HL-60/S4 treated with phorbol 12-myristate 13-acetate at 8.2 ng/mL for 4 days and 3 days (cell line): ENCODE measurements around the gene CHRM1.

Experiments
- in situ Hi-C: fragments of 300-500 bp; cut with MboI; formaldehyde crosslinking; loops from 2 replicates; pipeline ENCODE4 v1.15.0; 2022; ENCODE audit warnings: low sequenced_read_pairs

The CHRM1 gene

DNA sequence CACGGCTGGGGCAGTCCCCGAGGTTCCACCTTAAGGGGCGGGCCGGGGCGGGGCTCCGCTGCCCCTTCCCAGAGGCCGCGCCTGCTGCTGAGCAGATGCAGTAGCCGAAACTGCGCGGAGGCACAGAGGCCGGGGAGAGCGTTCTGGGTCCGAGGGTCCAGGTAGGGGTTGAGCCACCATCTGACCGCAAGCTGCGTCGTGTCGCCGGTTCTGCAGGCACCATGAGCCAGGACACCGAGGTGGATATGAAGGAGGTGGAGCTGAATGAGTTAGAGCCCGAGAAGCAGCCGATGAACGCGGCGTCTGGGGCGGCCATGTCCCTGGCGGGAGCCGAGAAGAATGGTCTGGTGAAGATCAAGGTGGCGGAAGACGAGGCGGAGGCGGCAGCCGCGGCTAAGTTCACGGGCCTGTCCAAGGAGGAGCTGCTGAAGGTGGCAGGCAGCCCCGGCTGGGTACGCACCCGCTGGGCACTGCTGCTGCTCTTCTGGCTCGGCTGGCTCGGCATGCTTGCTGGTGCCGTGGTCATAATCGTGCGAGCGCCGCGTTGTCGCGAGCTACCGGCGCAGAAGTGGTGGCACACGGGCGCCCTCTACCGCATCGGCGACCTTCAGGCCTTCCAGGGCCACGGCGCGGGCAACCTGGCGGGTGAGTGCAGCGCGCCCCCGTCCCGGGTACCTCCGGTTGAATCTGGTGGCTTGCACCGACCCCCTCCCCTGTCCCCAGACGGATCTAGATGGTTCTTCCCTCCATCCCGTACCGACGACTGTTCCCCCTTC lies 40.2 kb downstream of the CHRM1 start, which contains the start of gene SLC3A2:
Gene SLC3A2, plus strand, starts transcription at position 94 of the 776 bp plus-strand sequence. Its CDS starts 128 bp downstream, at position 222.
- in situ Hi-C loops = no loop called here

- in situ Hi-C loops = no loop called here
Observed at GRCh38 chr11:62880231-62880802, 40.8 kb downstream of the CHRM1 start.

- in situ Hi-C loops = no loop called here
Observed at GRCh38 chr11:62879235-62879978, 41.8 kb downstream of the CHRM1 start.

- in situ Hi-C loops = no loop called here
Observed at GRCh38 chr11:62876712-62877111, 44.5 kb downstream of the CHRM1 start.

GRCh38 chr11:62875698-62876478 lies 45.3 kb downstream of the CHRM1 start:
- in situ Hi-C loops = no loop called here

DNA sequence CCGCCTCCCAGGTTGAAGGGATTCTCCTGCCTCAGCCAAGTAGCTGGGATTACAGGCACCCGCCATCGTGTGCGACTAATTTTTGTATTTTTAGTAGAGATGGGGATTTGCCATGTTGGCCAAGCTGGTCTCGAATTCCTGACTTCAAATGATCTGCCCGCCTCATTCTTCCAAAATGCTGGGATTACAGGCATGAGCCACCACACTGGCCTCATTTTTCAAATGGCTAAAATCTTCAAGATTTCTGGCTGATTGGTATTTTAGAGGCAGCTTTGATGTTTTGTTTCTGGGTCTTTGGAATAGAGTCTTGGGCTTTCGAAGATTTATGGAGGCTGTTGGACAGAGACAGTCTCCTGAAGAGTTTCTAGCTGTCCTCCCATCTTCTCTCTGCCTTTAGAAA lies 46.3 kb downstream of the CHRM1 start:
- in situ Hi-C loops = loop anchor here (25.0 kb wide), 1 partner anchor 488 kb away; no protein-coding TSS in a partner anchor

- in situ Hi-C loops = loop anchor here (25.0 kb wide), 1 partner anchor 478 kb away; no protein-coding TSS in a partner anchor
Observed at GRCh38 chr11:62865635-62866034, 55.5 kb downstream of the CHRM1 start.

GRCh38 chr11:62863687-62864335 lies 57.4 kb downstream of the CHRM1 start:
- in situ Hi-C loops = loop anchor here (25.0 kb wide), 1 partner anchor 477 kb away; no protein-coding TSS in a partner anchor

DNA sequence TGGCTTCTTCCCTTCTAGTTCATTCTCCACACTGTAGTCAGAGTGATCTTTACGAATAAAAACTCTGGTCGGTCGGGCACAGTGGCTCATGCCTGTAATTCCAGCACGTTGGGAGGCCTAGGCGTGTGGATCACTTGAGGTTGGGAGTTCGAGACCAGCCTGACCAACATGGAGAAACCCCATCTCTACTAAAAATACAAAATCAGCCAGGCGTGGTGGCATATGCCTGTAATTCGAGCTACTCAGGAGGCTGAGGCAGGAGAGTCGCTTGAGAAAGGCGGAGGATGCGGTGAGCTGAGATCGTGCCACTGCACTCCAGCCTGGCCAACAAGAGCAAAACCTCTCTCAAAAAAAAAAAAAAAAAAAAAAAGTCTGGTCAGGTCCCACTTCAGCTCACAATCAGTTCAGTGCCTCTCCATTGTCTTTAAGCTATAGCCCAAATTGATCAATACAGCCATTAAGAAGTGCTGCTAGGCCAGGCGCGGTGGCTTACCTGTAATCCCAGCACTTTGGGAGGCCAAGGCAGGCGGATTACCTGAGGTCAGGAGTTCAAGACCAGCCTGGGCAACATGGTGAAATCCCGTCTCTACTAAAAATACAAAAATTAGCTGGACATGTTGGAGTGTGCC lies 59.5 kb downstream of the CHRM1 start:
- in situ Hi-C loops = loop anchor here (25.0 kb wide), 1 partner anchor 474 kb away; no protein-coding TSS in a partner anchor

- in situ Hi-C loops = loop anchor here (25.0 kb wide), 1 partner anchor 474 kb away; no protein-coding TSS in a partner anchor
Observed at GRCh38 chr11:62860835-62861563, 60.2 kb downstream of the CHRM1 start.

DNA sequence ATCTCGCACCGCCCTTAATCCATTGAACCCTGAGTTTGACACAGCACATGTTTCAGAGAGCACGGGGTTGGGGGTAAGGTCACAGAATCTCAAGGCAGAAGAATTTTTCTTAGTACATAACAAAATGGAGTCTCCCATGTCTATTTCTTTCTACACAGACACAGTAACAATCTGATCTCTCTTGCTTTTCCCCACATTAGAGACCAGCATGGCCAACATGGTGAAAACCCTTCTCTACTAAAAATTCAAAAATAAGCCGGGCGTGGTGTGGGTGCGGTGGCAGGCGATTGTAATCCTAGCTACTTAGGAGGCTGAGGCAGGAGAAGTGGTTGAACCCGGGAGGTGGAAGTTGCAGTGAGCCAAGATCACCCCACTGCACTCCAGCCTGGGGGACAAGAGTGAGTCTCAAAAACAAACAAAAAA lies 61.9 kb downstream of the CHRM1 start:
- in situ Hi-C loops = loop anchor here (25.0 kb wide), 1 partner anchor 472 kb away; no protein-coding TSS in a partner anchor
